H54 (cell line): Measurements from ENCODE around the gene TSPEAR.

ENCODE experiments used
- DNase-seq: peaks from one replicate; pipeline ENCODE4 v3.0.0; 2011; ENCODE audit warnings: low spot score, mixed read lengths; ENCODE audit not compliant: insufficient read length
- FAIRE-seq: peaks from 3 replicates; lab custom pipeline; 2011; peaks lifted over from hg19 to GRCh38; lab: Jason Lieb, UNC
- POLR2A ChIP-seq: IDR thresholded peaks from 2 replicates; pipeline ENCODE4 v1.6.1; 2011; ENCODE audit warnings: low read depth, mild to moderate bottlenecking, low read length

The TSPEAR gene

DNA sequence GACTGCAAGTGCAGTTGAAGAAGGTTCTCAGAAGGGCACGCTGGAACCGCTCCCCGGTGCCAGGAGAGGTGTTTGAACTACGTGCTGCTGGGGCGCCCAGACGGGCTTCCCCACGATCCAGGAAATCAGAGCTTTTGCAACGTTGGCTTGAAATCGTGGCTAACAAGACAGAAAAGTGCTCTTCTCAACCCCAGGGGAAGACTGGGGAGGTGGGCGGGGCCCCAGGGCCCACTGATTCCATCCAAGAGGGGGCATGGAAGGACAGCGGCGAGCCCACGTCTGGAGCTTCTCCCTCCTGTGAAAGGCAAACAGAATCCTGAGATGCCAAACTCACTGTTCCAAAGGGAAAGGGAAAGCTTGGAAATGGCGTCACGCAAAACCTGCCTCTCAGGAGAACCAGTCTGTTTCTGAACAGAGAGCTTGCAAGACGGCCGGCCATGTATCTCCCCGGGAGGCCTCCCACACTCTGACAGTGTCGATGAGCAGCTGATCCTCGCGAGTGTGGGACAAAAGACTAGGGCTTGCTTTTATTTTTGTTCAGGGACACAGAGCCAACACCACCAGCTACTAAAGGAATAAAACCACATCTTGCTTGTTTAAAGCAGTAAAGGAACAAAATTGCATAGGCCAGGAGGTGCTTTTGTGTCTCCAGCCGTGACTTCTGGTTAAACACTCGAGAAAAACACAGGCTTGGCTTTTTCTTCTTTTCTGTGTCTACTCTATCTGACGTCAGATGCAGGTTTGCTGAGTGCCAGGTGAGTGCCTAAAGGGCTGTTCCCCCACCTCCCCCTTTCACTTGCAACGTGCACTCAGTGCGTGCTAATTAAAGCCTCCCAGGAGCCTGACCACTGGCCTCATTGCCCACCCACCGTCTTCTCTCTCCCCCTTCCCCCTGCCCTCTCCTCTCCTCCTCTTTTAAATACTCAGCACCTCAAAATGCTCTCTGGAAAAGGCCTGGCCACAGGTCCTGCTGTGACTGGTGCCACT lies 214.5 kb downstream of the TSPEAR start:
- no peak for TF ChIP-seq POLR2A
- no peak for FAIRE-seq
- DNase-seq = no peak

GRCh38 chr21:44495611-44496563 lies 215.5 kb downstream of the TSPEAR start:
- no peak for TF ChIP-seq POLR2A
- DNase-seq (no peak), FAIRE-seq (no peak)

- TF ChIP-seq POLR2A = no peak
- no peak for FAIRE-seq
- no peak for DNase-seq
Observed at GRCh38 chr21:44494956-44495355, 216.4 kb downstream of the TSPEAR start.

- DNase-seq (no peak), FAIRE-seq (no peak)
- no peak for TF ChIP-seq POLR2A
Observed at GRCh38 chr21:44494418-44494817, 217.0 kb downstream of the TSPEAR start.

DNA sequence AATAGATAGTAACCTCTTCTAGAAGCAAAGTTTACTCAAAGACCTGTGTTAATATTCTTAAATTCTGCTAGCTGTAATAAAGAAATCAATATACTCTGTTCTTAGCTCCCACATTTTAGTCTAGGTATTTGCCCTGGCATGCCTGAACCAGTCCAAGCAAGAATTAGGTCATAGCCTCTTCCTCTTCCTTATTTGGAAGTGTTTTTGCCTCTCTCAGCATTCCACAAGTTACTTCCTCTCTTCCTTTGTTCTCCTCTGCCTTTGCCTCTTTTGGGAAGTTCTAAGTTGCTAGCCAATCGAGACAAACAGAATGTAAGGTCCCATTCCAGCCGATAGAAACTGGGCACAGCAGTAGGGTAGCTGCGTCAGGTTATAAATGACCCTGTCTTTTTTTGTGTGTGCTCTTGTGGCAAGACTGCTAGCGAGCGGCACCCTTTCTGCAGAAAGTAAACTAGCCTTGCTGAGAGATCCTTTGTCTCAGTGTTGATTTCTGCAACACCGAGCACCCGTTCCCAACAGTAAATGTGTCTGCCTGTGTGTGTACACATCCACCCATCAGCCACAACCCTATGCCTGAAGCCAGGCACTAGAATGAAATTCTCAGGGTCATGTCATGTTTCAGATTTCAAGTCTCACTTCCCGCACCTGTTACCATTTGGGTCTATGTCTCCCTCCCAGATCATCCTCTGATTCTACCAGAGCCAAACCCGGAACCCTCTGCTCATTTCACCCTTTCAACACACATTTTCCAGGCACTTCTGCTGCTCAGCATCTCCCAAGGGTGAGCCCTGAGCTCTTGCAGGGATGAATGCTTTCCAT lies 218.6 kb downstream of the TSPEAR start:
- no peak for TF ChIP-seq POLR2A
- FAIRE-seq (no peak), DNase-seq (no peak)

- TF ChIP-seq POLR2A = no peak
- DNase-seq (no peak), FAIRE-seq (no peak)
Observed at GRCh38 chr21:44490816-44491215, 220.6 kb downstream of the TSPEAR start.

GRCh38 chr21:44490405-44490804 lies 221.0 kb downstream of the TSPEAR start:
- DNase-seq = no peak
- no peak for FAIRE-seq
- TF ChIP-seq POLR2A = no peak

DNA sequence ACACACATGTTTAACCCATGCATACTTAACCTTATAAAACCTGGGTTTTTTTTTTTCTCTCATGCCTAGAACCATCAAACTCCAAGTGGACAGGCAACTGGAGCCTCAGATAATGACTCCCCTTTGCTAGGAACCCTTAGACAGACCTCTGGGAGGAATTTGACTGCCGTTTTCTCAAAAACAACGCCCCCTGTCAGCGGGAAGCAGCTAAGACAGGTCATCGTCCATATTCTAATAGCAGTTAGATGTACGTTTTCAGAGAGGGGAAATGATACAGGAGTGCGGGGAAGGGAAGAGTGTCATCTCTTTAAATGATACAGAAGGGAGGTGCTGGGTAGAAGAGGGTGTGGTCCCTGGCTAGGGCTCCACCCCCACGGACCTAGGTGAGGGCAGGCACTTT lies 221.4 kb downstream of the TSPEAR start:
- DNase-seq = no peak
- TF ChIP-seq POLR2A = no peak
- FAIRE-seq = no peak

DNA sequence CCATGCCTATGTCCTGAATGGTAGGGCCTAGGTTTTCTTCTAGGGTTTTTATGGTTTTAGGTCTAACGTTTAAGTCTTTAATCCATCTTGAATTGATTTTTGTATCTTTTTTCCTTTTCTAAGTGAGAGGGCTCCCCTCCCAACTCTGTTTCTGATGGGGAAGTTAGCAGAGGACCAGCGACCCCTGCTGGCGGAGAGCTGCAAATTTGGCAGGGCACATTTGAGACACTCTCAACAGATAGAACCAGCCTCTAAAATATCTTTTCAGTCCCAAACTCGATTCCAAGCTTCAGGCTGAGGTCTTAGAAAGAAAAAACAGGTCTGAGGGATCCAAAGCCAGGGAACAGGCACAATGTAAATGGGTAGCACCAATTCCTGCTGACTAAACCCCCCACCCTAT lies 223.5 kb downstream of the TSPEAR start:
- TF ChIP-seq POLR2A = no peak
- DNase-seq = peak; percentile 34
- no peak for FAIRE-seq

- DNase-seq = no peak
- no peak for TF ChIP-seq POLR2A
- no peak for FAIRE-seq
Observed at GRCh38 chr21:44486302-44486701, 225.1 kb downstream of the TSPEAR start.

DNA sequence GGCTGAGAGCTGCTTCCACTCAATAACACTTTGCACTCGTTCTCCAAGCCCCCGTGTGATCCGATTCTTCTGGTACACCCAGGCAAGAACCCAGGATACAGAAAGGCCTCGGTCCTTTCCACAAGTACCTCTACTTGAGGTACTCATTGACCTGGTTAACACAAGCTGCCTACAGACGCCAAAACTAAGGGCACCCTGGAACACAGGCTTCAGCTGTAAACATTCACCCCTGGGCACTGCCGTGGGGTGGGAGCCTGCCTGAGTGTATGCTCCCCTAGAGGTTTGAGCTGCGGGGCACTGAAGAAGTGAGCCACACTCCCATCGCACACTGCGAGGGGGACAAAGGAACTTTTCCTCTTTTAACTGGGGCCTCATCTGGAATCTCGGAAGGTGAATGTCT lies 225.6 kb downstream of the TSPEAR start:
- no peak for TF ChIP-seq POLR2A
- no peak for FAIRE-seq

GRCh38 chr21:44485254-44485793 lies 226.0 kb downstream of the TSPEAR start:
- no peak for FAIRE-seq
- DNase-seq = no peak
- no peak for TF ChIP-seq POLR2A

More for the DNA sequence above, 225.6 kb downstream of the TSPEAR start:
- DNase-seq = no peak

DNA sequence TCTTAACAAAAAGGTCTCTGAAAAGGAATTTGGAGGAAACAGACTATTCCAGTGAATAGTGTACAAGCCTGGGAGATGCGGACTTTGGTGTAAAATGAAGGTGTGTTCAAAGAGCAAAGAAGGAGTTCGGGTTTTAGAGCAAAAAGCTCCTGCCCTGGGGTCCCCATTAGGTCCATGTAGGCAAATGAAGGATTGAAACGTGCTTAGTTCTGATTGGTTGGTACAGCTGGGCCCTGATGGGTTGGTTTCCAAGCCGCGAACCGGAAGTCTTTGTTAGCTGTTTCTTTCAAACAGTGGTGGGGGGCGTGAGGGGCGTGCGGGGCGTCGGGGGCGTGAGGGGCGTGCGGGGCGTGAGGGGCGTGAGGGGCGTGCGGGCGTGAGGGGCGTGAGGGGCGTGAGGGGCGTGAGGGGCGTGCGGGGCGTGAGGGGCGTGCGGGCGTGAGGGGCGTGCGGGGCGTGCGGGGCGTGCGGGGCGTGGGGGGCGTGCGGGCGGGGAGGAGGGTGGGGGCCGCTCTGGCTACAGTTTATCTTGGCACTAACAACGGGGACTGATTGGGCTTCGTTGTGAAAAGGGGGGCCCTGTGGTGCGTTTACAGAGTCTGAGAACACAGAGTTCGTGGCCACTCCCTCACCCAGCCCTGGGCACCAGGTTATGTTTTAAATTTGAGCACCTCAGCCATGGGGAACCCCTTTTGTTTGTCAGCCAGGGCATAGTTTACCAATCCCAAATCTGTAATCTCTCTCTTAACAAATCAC lies 226.7 kb downstream of the TSPEAR start:
- no peak for TF ChIP-seq POLR2A
- DNase-seq = no peak
- FAIRE-seq = no peak
